H4 (cell line): Measurements from ENCODE around the gene TRIP11. TPM values are rescaled to one million over a fixed set of nuclear protein-coding genes. Genes with fewer than 3 reads are reported as not detected.

Experiments used
- DNase-seq: peaks from one replicate; pipeline ENCODE4 v3.0.0-alpha.2; 2015; ENCODE audit warnings: low spot score
- total RNA-seq: library from RNA; depleted of rRNA; stranded (reverse); fragments of >200 nt; shearing (Covaris generic); gene quantifications from 2 replicates; pipeline ENCODE4 v1.2.3, GENCODE V29; 2014

The TRIP11 gene
- total RNA-seq, 1 experiment from 2014 or later: 18.1 TPM

DNA sequence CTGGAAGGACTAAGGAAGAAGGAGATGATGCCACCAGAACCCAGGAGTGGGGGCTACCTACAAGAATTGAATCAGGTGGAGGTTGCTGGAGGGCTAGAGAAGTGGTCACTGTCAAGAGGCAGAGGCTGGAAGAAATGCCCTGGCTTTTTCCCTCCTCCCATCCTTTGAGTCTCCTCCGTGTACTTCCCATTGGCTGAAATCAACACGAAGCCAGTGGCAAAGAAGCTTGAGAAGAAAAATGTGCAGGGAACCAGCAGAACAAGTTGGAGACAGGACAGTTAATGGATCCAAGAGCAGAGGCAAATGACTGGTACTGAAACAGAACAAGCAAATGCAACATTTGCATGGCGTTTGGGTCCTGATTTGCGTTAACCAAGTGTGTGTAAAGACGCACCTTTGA lies 83.2 kb downstream of the TRIP11 start:
- DNase-seq: no peak

DNA sequence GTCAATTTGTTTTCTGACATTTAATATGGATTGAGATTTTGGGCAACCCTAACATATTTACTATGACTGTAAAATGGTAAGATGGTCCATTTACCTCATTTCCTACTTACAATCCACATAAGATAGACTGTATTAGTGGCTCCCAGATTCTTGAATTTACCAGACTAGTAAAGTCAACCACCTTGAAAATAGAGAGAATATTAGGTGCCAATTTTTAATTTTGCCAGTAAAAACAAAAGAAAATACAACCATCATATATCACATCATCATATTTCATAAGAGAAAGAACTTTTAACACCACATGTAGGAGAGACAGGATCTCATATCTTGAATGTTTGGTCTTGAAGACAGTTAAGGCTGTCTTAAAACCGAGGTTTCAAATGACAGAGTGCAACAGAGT lies 84.7 kb downstream of the TRIP11 start:
- no peak for DNase-seq

DNA sequence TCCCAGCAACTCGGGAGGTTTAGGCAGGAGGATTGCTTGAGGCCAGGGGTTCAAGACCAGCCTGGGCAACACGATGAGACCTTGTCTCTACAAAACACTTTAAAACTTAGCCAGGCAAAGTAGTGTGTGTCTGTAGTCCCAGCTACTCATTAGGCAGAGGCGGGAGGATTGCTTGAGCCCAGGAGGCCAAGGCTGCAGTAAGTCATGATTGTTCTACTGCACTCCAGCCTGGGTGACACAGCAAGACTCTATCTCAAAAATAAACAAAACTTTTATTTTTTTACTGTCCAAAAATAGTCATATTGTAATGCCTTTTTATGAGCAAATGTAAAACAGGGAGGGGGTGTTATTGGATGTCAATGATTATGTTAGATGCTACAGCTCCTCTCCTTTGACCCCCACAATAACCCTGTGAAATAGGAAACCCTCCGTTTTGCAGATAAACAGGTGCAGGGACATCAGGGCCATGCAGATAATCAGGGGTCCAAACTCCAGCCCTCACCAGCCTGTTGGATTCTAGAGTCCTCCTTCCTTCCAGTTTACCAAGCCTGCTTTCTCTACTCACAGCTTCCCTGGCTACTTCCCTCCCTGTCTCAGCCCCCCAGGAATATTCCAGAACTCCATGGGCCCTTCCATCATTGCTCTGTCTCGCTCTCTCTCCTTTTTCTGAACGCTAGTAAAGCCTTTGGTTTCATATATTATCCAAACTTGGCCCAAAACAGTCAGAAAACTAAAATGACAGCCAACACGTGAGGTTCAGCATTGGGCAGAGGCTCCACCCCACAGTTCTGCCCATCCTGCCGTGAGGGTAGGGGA lies 86.5 kb downstream of the TRIP11 start:
- no peak for DNase-seq

DNA sequence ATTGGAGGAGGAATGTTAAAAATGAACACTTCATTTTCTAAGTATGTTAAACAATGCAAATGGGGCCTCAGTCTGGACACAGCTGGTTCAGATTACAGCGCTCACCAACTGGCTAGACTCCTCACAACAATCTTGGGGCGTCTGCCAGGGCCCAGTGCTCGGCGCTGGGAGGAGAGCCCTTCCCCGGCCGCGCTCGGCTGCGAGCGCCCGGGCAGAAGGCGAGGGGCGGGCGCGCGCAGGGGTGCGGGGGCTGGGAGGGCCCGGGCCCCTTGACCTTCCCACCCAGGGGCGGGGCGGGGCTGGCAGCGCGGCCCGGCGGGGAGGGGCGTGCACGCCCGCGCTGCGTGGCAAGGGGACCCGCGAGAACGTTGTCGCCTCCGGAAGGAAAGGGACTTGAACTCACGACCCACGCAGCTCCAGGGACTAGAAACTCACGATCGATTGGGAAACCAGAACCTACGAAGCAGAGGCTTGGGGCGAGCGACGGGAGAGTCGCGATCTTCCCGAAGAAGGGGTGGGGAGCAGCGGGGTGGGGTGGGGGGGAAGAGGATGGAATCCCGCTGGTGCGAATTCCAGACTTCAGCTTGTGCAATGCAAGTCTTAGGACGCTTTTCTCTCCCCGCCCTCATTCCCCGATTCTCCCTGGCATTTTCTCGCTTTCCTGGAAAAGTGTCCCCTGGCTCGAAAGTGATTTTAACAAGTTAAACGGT lies 92.2 kb downstream of the TRIP11 start, which contains the start of gene FBLN5:
Gene FBLN5, minus strand, starts transcription at position 220 of the 710 bp plus-strand sequence. CDS start 465 bp downstream, outside the sequence.
- peak; percentile 34 for DNase-seq

DNA sequence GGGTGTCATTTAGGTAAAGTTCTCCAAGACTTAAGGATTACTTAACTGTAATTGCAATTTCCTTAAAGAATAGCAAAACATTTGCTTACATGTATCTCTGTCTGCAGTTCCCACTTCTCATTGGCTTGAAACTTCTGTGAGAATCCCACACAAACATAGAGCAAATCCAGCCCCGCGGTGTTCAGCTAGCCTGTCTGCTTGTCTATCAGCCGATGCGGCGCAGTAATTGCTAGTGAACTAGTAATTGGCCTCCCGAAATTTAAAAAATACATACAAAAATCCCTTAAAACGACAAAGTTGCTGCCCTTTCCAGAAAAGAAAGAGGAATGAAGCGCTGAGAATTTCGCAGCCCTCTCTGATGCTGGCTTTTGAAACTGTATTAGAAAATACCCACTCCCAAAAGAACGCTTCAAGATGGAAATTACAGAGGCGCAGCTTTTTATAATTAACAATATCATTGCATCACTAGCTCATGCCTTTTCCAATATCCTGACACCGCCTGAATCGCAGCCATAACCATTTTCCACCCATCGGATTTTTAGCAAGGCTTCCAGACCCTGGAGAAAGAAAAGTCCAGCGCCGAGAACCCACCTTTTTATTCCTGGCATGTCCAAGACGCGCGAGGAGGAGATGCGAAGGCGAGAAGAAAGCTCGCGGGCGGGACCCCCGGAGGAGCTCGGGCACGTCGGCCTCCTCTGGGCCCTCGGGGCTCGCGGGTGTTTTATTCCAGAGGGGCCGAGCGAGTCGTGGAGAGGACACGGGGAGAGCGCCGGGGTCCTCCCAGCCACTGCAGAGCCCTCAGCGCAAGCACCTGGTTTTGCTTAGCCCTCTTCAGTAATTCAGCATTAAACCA lies 93.0 kb downstream of the TRIP11 start:
- no peak for DNase-seq

DNA sequence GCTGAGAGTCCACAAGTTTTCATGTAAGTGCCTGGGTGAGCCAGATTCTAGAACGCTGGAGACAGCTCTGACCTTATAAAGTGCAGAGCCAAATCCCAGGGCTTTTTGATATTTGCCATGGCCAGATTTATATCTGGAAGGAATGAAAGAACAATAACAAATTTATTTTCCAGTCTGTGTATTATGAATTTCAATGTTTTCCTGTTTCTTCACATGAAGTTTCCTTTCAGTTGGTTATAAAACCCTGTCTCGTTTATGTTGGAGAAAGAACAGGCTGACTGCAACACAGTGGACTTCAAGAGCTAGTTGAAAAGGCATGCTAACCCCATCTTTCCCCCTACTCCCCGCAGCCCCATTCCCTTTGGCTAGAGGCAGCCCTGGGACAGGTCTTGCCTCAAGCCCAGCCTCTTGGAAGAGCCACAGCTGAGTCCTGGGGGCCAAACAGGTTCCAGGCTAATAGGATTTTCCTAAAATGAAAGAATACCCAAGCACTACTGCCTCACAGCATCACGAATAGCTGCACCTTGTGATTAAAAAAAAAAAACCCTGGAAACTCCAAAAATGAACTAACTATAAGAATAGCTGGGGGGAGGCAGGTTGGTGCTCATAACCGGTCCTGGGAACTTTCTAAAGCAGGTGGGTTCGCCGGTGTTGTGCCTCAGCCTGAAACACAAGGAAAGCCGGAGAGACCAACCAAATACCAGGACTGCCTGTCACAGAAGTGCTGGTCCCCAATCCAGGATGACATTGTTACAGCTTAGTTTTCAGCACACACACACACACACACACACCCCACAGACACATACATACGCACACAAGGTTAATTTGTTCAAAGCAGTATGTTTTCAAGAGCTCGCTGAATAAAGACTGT lies 93.9 kb downstream of the TRIP11 start:
- no peak for DNase-seq

DNA sequence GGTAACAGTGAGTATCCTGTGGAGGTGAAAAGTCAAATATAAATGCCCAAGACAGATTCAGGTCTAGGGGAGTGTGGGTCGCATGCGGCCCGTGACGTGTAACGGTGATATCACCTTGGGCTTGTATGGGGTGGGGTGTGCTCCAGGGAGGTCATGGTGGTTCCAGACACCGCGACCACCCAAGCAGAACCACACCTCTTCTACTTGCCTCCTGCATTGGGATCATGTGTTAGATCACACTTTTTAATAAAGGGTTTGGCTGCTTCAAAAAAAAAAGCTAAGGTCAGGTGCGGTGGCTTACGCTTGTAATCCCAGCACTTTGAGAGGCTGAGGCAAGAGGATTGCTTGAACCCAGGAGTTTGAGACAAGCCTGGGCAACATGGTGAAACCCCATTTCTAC lies 96.9 kb downstream of the TRIP11 start:
- no peak for DNase-seq

DNA sequence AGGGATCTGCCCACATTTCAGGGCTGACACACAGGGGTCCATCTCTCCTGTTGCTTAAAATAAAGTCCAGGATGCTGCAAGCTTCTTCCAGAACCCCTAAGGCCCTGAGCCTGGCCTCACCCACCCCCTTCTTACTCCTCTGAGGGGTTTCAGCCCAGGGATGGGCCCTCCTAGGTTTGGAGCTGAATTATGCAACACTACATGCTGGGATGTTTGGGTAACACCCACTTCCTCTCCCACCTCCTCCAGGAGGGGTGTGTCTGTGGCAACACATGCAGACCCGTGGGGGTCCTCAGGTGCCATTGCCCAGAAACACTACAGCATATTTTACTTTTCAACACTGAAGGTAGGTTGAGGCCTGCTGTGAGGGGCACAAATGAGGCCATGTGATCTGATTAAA lies 97.7 kb downstream of the TRIP11 start:
- DNase-seq: no peak

DNA sequence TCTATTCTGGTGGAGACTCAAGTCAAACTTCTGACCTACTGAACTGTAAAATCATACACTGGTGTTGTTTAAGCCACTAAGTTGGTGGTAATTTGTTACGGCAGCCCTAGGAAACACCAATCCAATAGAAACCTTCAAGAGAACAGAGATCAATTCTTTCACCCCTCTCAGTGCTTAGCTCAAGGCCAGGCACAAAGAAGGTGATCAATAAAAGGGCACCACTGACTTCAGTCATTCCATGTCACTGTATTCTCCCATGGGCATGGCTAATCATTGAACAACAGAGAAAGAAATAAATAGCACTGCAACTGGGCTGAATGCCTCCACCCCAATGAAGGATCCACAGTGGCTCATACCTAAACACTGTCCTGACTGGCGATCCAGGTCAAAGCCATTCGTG lies 99.7 kb downstream of the TRIP11 start:
- no peak for DNase-seq

DNA sequence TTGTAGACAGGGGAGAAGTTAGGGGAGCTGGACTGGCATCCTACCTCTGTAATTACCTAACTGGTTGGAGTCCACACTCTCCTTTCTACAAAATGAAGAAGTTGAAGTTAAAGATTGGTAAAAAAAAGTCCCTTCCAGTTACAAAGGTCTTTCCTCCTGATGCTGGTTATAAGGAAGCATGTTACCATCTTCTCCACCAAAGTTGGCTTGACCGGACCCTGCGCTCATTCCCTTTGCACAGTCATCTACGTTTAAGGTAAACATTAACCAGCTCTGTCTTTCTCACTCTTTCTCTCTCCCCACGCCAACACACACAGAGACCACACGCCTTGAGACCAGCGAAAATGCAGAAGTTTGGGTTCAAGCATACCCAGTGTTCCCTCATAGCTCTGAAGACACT lies 104.3 kb downstream of the TRIP11 start:
- DNase-seq: no peak

DNA sequence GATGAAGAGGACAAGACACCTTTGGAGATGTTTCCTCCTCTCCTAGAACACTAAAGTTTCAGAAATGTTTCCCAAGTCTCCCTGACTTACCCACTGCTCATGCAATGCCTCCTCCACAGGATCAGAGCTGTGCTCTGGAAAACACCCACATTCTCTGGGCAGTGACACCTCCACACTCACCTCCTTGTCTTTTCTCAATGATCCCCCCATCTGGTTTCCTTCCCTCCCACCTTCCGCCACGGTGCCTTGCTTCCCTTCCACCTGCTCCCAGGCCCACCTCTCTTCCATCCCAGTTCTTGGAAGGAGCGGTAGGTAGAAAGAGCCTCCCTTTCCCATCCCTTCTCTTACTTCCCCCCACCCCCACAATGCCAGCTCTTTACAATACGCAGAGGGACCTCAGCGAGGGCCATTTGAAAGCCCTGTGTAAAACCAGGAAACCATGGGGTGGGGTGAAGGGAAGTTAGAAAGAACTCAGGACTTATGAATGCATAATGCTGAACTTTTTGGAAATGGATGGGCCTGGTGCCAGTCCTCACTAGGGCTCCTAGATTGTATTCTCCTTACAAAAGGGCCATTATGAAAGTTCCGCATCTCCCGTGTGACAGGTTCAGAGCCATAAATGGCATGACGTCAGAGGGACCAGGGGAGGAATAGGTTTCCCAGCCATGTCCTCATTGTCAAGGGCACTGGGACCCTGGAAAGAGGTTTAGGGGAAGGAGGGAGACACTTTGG lies 105.1 kb downstream of the TRIP11 start:
- no peak for DNase-seq

DNA sequence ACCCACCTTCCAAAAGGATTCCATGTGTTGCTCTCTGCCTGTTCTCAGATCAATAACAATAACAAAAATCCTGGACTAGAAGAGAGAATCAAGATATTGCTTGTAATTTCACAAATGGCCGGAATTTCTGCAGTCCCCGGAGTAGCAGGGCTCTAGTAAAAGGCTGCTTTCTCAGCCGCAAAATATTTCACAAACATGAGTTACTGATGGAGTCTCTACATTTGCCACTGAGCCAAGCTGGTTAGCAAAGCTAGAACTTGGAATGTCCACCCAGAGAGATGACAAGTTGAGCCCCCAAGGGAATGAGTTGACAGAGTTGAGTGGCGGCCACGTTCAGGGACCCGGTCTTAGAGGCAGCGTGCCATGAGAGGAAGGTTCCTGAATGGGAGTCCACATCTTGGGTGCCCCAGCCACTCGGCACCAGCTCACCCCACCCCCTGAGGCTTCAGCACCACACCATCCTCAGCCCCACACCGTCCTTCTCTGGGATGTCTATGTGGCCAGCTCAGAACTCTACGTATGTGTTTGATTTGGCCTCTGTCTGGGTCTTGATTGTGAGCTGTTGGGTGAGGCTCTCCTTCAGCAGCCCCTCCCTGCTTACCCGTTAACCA lies 108.3 kb downstream of the TRIP11 start:
- DNase-seq: no peak

DNA sequence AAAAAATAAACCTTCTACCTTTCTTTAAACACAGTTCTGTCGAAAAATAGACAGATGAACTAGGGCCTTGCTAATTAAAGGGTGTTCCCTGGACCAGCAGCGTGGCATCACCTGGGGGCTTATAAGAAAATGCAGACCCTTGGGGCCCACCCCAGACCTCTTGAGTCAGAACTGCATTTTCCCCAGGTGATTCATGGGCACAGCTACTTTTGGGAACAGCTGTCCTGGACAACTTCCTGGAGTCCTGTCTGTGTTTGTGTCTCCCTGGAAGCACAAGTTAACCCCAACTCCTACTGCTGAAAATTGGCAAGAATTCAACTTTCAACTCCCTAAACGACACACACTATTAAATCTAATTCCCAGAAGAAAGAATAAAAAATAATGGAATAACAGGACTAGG lies 110.2 kb downstream of the TRIP11 start:
- no peak for DNase-seq

DNA sequence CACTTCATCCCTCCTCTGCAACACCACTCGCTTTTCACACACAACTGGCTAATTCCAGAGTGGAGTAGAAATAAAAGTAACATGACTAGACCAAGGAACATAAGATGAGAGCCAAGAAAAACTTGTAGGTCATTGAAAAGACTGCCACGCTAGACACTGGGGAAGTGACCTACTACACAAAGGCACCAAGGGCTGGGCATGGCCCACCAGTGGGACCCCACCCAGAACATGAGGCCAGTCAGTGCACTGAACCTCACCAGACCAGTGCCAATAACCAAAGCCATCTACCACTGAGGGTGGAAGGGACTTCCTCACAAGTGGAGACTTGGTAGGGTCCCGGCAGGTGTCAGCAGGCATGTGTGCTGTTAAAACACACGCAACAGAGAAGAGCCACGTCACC lies 112.1 kb downstream of the TRIP11 start:
- DNase-seq: no peak

DNA sequence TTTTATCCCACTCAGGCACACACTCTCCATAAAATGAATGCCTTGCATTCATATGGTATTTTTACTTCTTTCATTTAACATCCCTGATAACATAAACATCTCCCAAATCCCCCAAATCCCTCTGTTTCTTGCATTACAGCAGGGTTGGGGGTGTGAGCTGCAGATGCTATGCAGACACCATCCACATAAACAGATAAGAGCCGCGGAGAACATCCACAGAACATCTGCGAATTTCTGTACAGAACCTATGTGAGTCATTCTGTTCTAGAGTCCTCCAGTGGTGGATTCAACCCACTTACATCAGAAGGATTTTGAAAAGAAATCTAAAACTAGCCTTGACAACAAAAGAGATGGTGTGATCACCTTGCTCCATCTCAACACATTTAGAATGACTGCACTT lies 112.7 kb downstream of the TRIP11 start:
- no peak for DNase-seq

DNA sequence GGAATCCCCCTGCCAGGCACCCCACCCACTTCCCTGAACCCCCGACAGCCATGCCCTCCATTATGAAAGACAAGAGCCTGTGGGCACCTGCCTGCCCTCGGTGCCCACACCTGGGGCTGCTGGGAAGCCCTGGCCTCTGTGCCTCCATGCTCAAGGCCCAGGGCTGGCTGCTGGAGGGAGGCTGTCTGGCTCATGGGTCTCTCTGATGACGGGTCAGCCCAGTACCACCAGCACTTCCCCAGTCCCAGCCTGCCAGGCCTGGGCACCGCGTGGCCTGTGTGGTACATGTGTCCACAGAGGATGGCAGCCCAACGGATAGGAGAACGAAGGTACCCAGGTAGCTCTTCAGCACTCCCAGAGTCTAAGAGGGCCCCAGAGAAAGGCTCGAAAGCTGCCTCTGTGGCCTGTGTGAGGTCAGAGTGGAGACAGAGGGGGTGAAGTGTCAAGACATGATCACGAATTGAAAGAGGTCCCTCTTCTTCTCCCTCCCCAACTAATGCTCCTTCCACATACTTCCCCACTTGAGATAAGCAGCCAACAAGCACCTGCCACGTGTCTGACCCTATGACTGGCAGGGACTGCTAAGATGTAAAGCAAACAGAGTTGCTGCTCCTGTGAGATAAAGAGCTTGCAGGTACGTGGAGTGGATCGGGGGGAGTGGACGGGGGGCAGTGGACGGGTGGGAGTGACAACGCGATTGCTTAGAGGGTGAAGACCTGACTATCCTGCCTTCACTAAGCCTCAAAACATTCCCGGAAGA lies 113.5 kb downstream of the TRIP11 start:
- no peak for DNase-seq

DNA sequence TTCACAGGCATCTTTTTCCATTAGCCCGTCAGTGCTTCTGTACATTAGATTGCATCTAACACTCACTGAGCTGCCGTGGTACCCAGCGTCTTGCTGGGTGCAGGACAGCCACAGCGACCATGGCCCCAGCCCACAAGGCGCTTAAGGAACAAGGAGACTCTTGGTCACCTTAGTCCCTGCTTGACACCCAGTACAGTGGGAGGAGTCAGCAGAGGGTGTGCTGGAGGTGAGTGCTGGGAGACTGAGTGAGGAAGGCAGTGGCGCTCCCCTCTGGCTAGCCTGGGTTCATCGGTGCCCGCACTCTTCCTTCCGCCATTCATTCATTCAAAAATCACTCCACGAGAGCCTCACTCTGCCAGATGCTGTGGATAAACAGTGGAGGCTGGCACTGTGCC lies 114.1 kb downstream of the TRIP11 start:
- DNase-seq: no peak

DNA sequence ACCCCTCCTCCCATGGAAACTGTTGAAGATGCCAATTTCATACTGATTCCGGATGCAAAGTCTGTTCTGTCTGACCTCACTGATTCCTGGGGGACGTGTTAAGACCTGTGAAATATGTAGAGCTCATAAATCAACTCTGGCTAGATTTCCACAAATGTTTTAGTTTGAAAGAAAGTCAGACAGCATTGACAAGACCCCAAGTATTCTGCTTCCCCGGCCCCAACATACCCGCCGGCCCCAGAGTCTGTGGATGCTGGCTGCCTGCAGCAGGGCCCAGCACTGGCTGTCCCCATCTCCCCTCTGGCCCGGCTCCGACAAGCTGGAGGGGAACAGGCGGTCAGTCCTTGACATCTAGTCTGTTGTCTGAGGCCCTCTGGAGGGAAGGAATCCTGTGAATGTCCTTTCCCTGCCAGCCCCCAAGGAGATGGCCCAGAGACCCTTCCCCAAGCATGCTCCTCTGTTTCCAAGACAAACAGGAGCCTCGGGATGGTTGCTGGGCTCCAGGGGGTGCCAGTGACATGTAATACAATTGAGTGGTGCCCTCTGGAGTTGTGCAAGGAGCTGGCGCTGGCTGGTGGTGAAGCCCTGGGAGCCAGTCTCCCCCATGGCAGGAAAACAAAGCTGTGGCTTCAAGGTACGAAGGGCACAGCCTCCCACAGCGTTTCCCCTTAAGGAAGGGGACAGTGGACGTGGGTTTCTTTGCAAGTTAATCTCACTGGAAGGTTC lies 114.7 kb downstream of the TRIP11 start:
- no peak for DNase-seq

DNA sequence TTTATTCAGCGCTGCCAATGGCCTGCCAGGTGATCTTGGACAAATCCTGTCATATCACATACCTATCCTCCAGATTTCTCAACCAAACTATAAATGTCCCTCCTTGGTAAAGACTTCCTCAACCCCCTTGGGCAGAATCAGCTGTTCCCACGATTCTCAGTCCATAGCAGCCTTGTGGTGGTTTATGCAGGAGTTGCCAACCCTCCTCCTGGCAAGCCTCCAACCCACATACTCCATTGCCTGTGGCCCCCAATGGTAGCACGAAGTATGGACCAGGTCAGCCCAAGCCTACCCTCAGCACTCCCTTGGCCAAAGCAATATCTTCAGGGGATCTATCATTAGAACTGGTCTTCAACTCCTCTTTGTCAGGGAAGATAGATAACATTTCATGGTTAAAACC lies 119.3 kb downstream of the TRIP11 start:
- no peak for DNase-seq
